Upper lobe of left lung (tissue), 6 donors: ENCODE results near the gene LSM14A. TPM values are rescaled to one million over a fixed set of nuclear protein-coding genes. Genes with fewer than 3 reads are reported as not detected.

Experiments used
- ATAC-seq, 2 donors: fragments of 200-7000 bp; cut with Tn5 transposase; one replicate each; pipeline ENCODE4 v1.9.1; 2022; ENCODE audit warnings: mild to moderate bottlenecking in 2 of 2, moderate library complexity in 2 of 2; ENCODE audit not compliant: low FRiP score in 2 of 2
- DNase-seq, 2 donors: peaks; one replicate each; pipeline ENCODE4 v3.0.0-alpha.2; 2019 to 2020
- H3K27ac ChIP-seq, 4 donors: fragments of 200-600 bp; sonication (generic); one replicate each; pipeline ENCODE4 v1.5.1; 2016 to 2019
- H3K27me3 ChIP-seq, 4 donors: fragments of 200-600 bp; sonication (generic); one replicate each; pipeline ENCODE4 v1.5.1; 2017 to 2019
- H3K36me3 ChIP-seq, 4 donors: fragments of 200-600 bp; sonication (generic); one replicate each; pipeline ENCODE4 v1.5.1; 2016 to 2019
- H3K4me1 ChIP-seq, 4 donors: fragments of 200-600 bp; sonication (generic); one replicate each; pipeline ENCODE4 v1.5.1; 2018 to 2019
- H3K4me3 ChIP-seq, 4 donors: fragments of 200-600 bp; sonication (generic); one replicate each; pipeline ENCODE4 v1.5.1; 2017 to 2019; ENCODE audit warnings: mild to moderate bottlenecking in 2 of 4, moderate library complexity in 1 of 4
- H3K9me3 ChIP-seq, 4 donors: fragments of 200-600 bp; sonication (generic); one replicate each; pipeline ENCODE4 v1.5.1; 2018 to 2019
- CTCF ChIP-seq, 6 experiments: fragments of 450-650 bp in 4 of 6; fragments of 200-600 bp in 2 of 6; sonication (generic) in 2 of 6; IDR thresholded peaks; one replicate each; pipeline ENCODE4 v1.5.1; 2016 to 2019; ENCODE audit warnings: antibody characterized with exemption in 6 of 6
- EP300 ChIP-seq, 4 donors: sonication (generic); formaldehyde crosslinking; IDR thresholded peaks; one replicate each; pipeline ENCODE4 v1.5.1; 2017; ENCODE audit warnings: antibody characterized with exemption in 4 of 4, control low read depth in 2 of 4
- POLR2A ChIP-seq, 4 donors: fragments of 450-650 bp; IDR thresholded peaks; one replicate each; pipeline ENCODE4 v1.5.1; 2016 to 2017; ENCODE audit warnings: antibody characterized with exemption in 4 of 4, mild to moderate bottlenecking in 2 of 4
- POLR2AphosphoS5 ChIP-seq, 2 donors: sonication (generic); formaldehyde crosslinking; IDR thresholded peaks; one replicate each; pipeline ENCODE4 v1.5.1; 2017; ENCODE audit warnings: antibody characterized with exemption in 2 of 2
- WGBS, 2 donors: methylation state at CpG; one replicate each; pipeline ENCODE4 v1.1.5; 2017 to 2018; 5-methylcytosine and 5-hydroxymethylcytosine counted together
- total RNA-seq, 6 donors: library from RNA; depleted of rRNA in 4 of 6; stranded (reverse); fragments of >200 nt in 4 of 6; gene quantifications; one replicate each; pipeline versions ENCODE4 v1.1.0 to v1.2.1, GENCODE V29; 2016 to 2021
- donor health status: DM: no; HTN: no; CAD: no; lungs with moderate emphysema.
- donor health status: DM: no; HTN: yes; CAD: no; lungs with severe emphysema.

The LSM14A gene
- total RNA-seq, 6 donors from 2014 or later: 85.2 to 212 (median 96.3) TPM

GRCh38 chr19:34145741-34146202 lies 26.5 kb upstream of the LSM14A start:
- TF ChIP-seq POLR2A (IDR thresholded peaks at IDR 0.05) (no peak), POLR2AphosphoS5 (IDR thresholded peaks at IDR 0.05) (no peak), CTCF (IDR thresholded peaks at IDR 0.05) (peak; percentile 54 to 74 (median 68))
- Histone ChIP-seq H3K27ac (no peak overlapping the region), H3K9me3 (no peaks in the 10 kb centered on the region), H3K36me3 (no peaks in the 10 kb centered on the region), H3K4me3 (no peak overlapping the region), H3K27me3 (no peaks in the 10 kb centered on the region), H3K4me1 (no peaks in the 10 kb centered on the region)
- ATAC-seq (peak in 1 of 2 donors; percentile 76), DNase-seq (peak in 1 of 2 donors; percentile 32)
- WGBS, 2 donors: 12 to 14% methylated on average over 7 of the region's 7 CpGs

DNA sequence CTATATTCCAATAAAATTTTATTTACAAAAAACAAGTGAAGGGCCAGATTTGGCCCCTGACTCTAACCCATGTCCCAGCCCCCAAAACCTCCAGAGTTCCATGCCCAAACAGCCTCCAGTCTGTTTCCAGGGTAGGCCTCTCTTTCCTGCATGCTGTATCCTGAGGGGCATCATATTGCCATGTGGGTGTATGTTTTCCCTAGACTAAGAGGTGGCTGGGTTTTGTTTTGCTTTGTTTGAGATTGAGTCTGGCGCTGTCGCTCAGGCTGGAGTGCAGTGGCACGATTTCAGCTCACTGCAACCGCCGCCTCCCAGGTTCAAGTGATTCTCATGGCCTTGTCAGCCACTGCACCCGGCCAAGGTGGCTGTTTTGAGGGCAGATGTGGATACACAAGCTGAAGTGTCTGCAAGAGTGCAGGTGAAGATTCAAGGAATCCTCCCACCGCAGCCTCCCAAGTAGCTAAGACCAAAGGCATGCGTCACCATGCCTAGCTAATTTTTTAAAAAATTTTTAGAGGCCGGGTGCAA lies 23.6 kb upstream of the LSM14A start:
- Histone ChIP-seq H3K27ac (no peak overlapping the region), H3K27me3 (no peaks in the 10 kb centered on the region), H3K4me1 (no peaks in the 10 kb centered on the region), H3K4me3 (no peak overlapping the region), H3K36me3 (no peaks in the 10 kb centered on the region), H3K9me3 (no peaks in the 10 kb centered on the region)
- ATAC-seq: no peak
- TF ChIP-seq POLR2AphosphoS5 (IDR thresholded peaks at IDR 0.05): no peak
- DNase-seq: no peak
- 76 to 91% methylated on average over 9 of the region's 9 CpGs for WGBS, 2 donors

- ATAC-seq (no peak), DNase-seq (no peak)
- H3K36me3 ChIP-seq: no peaks in the 10 kb centered on the region
- no peaks in the 10 kb centered on the region for H3K27me3 ChIP-seq
- H3K4me3 ChIP-seq: no peak overlapping the region
- no peak overlapping the region for H3K27ac ChIP-seq
- TF ChIP-seq EP300 (IDR thresholded peaks at IDR 0.05): no peak
- TF ChIP-seq POLR2AphosphoS5 (IDR thresholded peaks at IDR 0.05): no peak
- TF ChIP-seq CTCF (IDR thresholded peaks at IDR 0.05): no peak
- TF ChIP-seq POLR2A (IDR thresholded peaks at IDR 0.05): no peak
- no peaks in the 10 kb centered on the region for H3K4me1 ChIP-seq
- H3K9me3 ChIP-seq: no peaks in the 10 kb centered on the region
- WGBS, 2 donors: 82 to 85% methylated on average over 5 of the region's 5 CpGs
Observed at GRCh38 chr19:34149873-34150272, 22.4 kb upstream of the LSM14A start.

GRCh38 chr19:34150558-34150957 lies 21.7 kb upstream of the LSM14A start:
- ATAC-seq (no peak), DNase-seq (no peak)
- WGBS, 2 donors: 83 to 96% methylated on average over 3 to 4 of the region's 4 CpGs
- H3K36me3 ChIP-seq: no peaks in the 10 kb centered on the region
- H3K4me3 ChIP-seq: no peak overlapping the region
- no peak for TF ChIP-seq EP300 (IDR thresholded peaks at IDR 0.05)
- TF ChIP-seq POLR2AphosphoS5 (IDR thresholded peaks at IDR 0.05): no peak
- TF ChIP-seq POLR2A (IDR thresholded peaks at IDR 0.05): no peak
- TF ChIP-seq CTCF (IDR thresholded peaks at IDR 0.05): no peak
- no peaks in the 10 kb centered on the region for H3K9me3 ChIP-seq
- H3K27me3 ChIP-seq: no peaks in the 10 kb centered on the region
- no peaks in the 10 kb centered on the region for H3K4me1 ChIP-seq
- H3K27ac ChIP-seq: no peak overlapping the region

GRCh38 chr19:34151439-34151838 lies 20.9 kb upstream of the LSM14A start:
- TF ChIP-seq EP300 (IDR thresholded peaks at IDR 0.05) (no peak), CTCF (IDR thresholded peaks at IDR 0.05) (no peak), POLR2AphosphoS5 (IDR thresholded peaks at IDR 0.05) (no peak), POLR2A (IDR thresholded peaks at IDR 0.05) (no peak)
- 87 to 90% methylated on average over 5 of the region's 5 CpGs for WGBS, 2 donors
- Histone ChIP-seq H3K27me3 (no peaks in the 10 kb centered on the region), H3K4me3 (no peak overlapping the region), H3K9me3 (no peaks in the 10 kb centered on the region), H3K27ac (no peak overlapping the region), H3K4me1 (no peaks in the 10 kb centered on the region), H3K36me3 (no peaks in the 10 kb centered on the region)
- no peak for DNase-seq
- ATAC-seq: no peak
